Measurements from ENCODE around the gene PRRT3.
"Not testable (repeated sequence)": the region's sequence is repeated elsewhere in the genome, so short reads cannot be mapped to it uniquely, and the experiment has no call there.

The PRRT3 gene

GRCh38 chr3:9897408-9898372, 54.5 kb downstream of the PRRT3 start:
- no peak for DNase-seq

- not testable (repeated sequence) for DNase-seq
Observed at GRCh38 chr3:9896755-9897407, 55.3 kb downstream of the PRRT3 start.

- not testable (repeated sequence) for DNase-seq
Observed at GRCh38 chr3:9895715-9896114, 56.5 kb downstream of the PRRT3 start.

Measured in central memory CD4-positive, alpha-beta T cell (primary cell).